PC-9 (cell line): ENCODE measurements around the gene FBP2. TPM values are rescaled to one million over a fixed set of nuclear protein-coding genes. Genes with fewer than 3 reads are reported as not detected.
A peak's percentile ranks its signal among the peaks of the same experiment; 100 is the strongest.

Experiments used
- BruUV-seq: library from RNA; stranded (reverse); fragments of 400-500 nt; replicated peaks from 2 replicates; lab custom pipeline; 2021; lab: Mats Ljungman, UMichigan
- CTCF ChIA-PET: fragments of 300-600 bp; sonication (Branson Sonifier 250); formaldehyde crosslinking; loops from one replicate; lab custom pipeline; 2022; ENCODE audit warnings: antibody characterized with exemption; lab: Charles Lee
- POLR2A ChIA-PET: fragments of 300-600 bp; sonication (Branson Sonifier 250); formaldehyde crosslinking; loops from one replicate; lab custom pipeline; 2022; ENCODE audit warnings: antibody characterized with exemption; ENCODE audit not compliant: unreplicated experiment; lab: Charles Lee
- DNase-seq, 2 experiments: peaks; one replicate each; pipeline versions ENCODE4 v3.0.0 to v3.0.0-alpha.2; 2015 to 2022; ENCODE audit warnings: mixed read lengths in 1 of 2
- H2AFZ ChIP-seq: fragments of 200-600 bp; sonication (generic); 2 replicates; pipeline ENCODE4 v1.8.1; 2017; ENCODE audit warnings: antibody characterized with exemption
- H3F3A ChIP-seq: fragments of 200-600 bp; sonication (generic); 2 replicates; pipeline ENCODE4 v1.8.1; 2017; ENCODE audit warnings: antibody characterized with exemption, mild to moderate bottlenecking, low read depth; ENCODE audit not compliant: insufficient read depth
- H3K27ac ChIP-seq: fragments of 200-600 bp; sonication (generic); 2 replicates; pipeline ENCODE4 v1.6.1; 2016; ENCODE audit warnings: mixed run types
- H3K27me3 ChIP-seq: fragments of 200-600 bp; sonication (generic); 2 replicates; pipeline ENCODE4 v1.6.1; 2016; ENCODE audit warnings: low read depth, mixed run types; ENCODE audit not compliant: insufficient read depth
- H3K36me3 ChIP-seq: fragments of 200-600 bp; sonication (generic); 2 replicates; pipeline ENCODE4 v1.6.1; 2016; ENCODE audit warnings: low read depth, mixed run types
- H3K4me1 ChIP-seq: fragments of 200-600 bp; sonication (generic); replicated peaks from 2 replicates; pipeline ENCODE4 v1.6.1; 2016; ENCODE audit warnings: mixed run types; ENCODE audit not compliant: insufficient read depth
- H3K4me2 ChIP-seq: fragments of 200-600 bp; sonication (generic); 2 replicates; pipeline ENCODE4 v1.6.1; 2017; ENCODE audit warnings: mixed run types
- H3K4me3 ChIP-seq: fragments of 200-600 bp; sonication (generic); 2 replicates; pipeline ENCODE4 v1.6.1; 2016; ENCODE audit warnings: mixed run types
- H3K79me2 ChIP-seq: fragments of 200-600 bp; sonication (generic); 2 replicates; pipeline ENCODE4 v1.6.1; 2017; ENCODE audit warnings: low read depth, mixed run types
- H3K9me2 ChIP-seq: fragments of 200-600 bp; sonication (generic); 2 replicates; pipeline ENCODE4 v1.8.1; 2017; ENCODE audit warnings: mild to moderate bottlenecking; ENCODE audit not compliant: insufficient read depth
- H3K9me3 ChIP-seq: fragments of 200-600 bp; sonication (generic); 2 replicates; pipeline ENCODE4 v1.8.1; 2016; ENCODE audit warnings: low read depth; ENCODE audit not compliant: insufficient read depth
- H4K20me1 ChIP-seq: fragments of 200-600 bp; sonication (generic); 2 replicates; pipeline ENCODE4 v1.8.1; 2017; ENCODE audit not compliant: insufficient read depth
- CTCF ChIP-seq: fragments of 200-600 bp; sonication (generic); conservative IDR thresholded peaks from 2 replicates; pipeline ENCODE4 v1.6.1; 2017; ENCODE audit warnings: mixed run types, antibody characterized with exemption, mild to moderate bottlenecking, moderate library complexity
- EZH2 ChIP-seq: fragments of 200-600 bp; sonication (generic); IDR thresholded peaks from 2 replicates; pipeline ENCODE4 v1.8.0; 2017; ENCODE audit warnings: antibody characterized with exemption, low read depth
- intact Hi-C: fragments of 100-400 bp; cut with micrococcal nuclease; formaldehyde crosslinking; loops from one replicate; pipeline ENCODE4 v1.10.0; 2022; ENCODE audit not compliant: unreplicated experiment
- total RNA-seq: library from RNA; stranded (reverse); gene quantifications from 2 replicates; pipeline ENCODE4 v1.2.3, GENCODE V29; 2021

Gene FBP2
- total RNA-seq, 1 experiment from 2014 or later = not detected

- H2AFZ ChIP-seq = no peak overlapping the region
- no peaks in the 10 kb centered on the region for H3K9me2 ChIP-seq
- no peak overlapping the region for H3K27ac ChIP-seq
- peaks cover 14% of the 10 kb centered on the region for H3K4me1 ChIP-seq
- H3K27me3 ChIP-seq = no peaks in the 10 kb centered on the region
- H3K36me3 ChIP-seq = no peaks in the 10 kb centered on the region
- ChIA-PET CTCF (no interaction called here), POLR2A (no interaction called here)
- BruUV-seq = no TSS peak
- no peak overlapping the region for H3K4me3 ChIP-seq
- H3K4me2 ChIP-seq = no peak overlapping the region
- H3K79me2 ChIP-seq = peaks cover 20% of the 10 kb centered on the region; the same call in 1 of the 2 replicates
- H3K9me3 ChIP-seq = no peaks in the 10 kb centered on the region
- H4K20me1 ChIP-seq = no peaks in the 10 kb centered on the region
- H3F3A ChIP-seq = no peaks in the 10 kb centered on the region
- TF ChIP-seq CTCF (no peak), EZH2 (no peak)
- intact Hi-C loops = no loop called here
- DNase-seq = no peak
Measured at GRCh38 chr9:94514722-94515121, 78.9 kb downstream of the FBP2 start.

GRCh38 chr9:94511955-94512265, 81.7 kb downstream of the FBP2 start:
- no peaks in the 10 kb centered on the region for H3K27me3 ChIP-seq
- H3F3A ChIP-seq = no peaks in the 10 kb centered on the region
- no peaks in the 10 kb centered on the region for H3K36me3 ChIP-seq
- H3K4me3 ChIP-seq = no peak overlapping the region
- TF ChIP-seq EZH2 (no peak), CTCF (no peak)
- BruUV-seq = no TSS peak
- CTCF ChIA-PET = no interaction called here
- H3K9me2 ChIP-seq = no peaks in the 10 kb centered on the region
- no peaks in the 10 kb centered on the region for H3K9me3 ChIP-seq
- peaks cover 14% of the 10 kb centered on the region for H3K4me1 ChIP-seq
- intact Hi-C loops = no loop called here
- no peak overlapping the region for H2AFZ ChIP-seq
- 0 out of 2 replicates have a peak, but pooled peaks cover 11% of the 10 kb centered on the region for H4K20me1 ChIP-seq
- DNase-seq = no peak
- H3K27ac ChIP-seq = no peak overlapping the region
- peak overlapping the region; percentile 38 for H3K4me2 ChIP-seq
- POLR2A ChIA-PET = interaction anchor here (0.7 kb wide), 2 partner anchors 52 to 157 kb away, joined by 3 to 42 read pairs; no protein-coding TSS in a partner anchor
- H3K79me2 ChIP-seq = peaks cover 20% of the 10 kb centered on the region; the same call in 1 of the 2 replicates

GRCh38 chr9:94511134-94511954, 82.3 kb downstream of the FBP2 start:
- CTCF ChIA-PET = no interaction called here

More at GRCh38 chr9:94511134-94511954, 82.3 kb downstream of the FBP2 start:
- Histone ChIP-seq H3K79me2 (peaks cover 22% of the 10 kb centered on the region; the same call in 1 of the 2 replicates), H3K9me2 (no peaks in the 10 kb centered on the region), H3K4me3 (no peak overlapping the region), H3K4me1 (peaks cover 14% of the 10 kb centered on the region), H3K27ac (peak overlapping the region; percentile 29; the same call in 1 of the 2 replicates), H3F3A (no peaks in the 10 kb centered on the region), H3K4me2 (peak overlapping the region; percentile 38), H3K9me3 (no peaks in the 10 kb centered on the region; the same call in 1 of the 2 replicates), H4K20me1 (peaks cover 11% of the 10 kb centered on the region; the same call in 1 of the 2 replicates), H3K36me3 (no peaks in the 10 kb centered on the region), H3K27me3 (no peaks in the 10 kb centered on the region), H2AFZ (no peak overlapping the region)
- no peak for TF ChIP-seq EZH2
- TF ChIP-seq CTCF = no peak
- POLR2A ChIA-PET = interaction anchor here (0.7 kb wide), 1 partner anchor 51 kb away, joined by 42 read pairs; no protein-coding TSS in a partner anchor
- no TSS peak for BruUV-seq
- DNase-seq = peak in 1 of 2 experiments; percentile 49
- intact Hi-C loops = no loop called here

Other genes starting within 250 kb of the FBP2 start
- gene PCAT7, start 38.7 kb downstream of the FBP2 start, total RNA-seq = 3.8 and 3.9 TPM in 2 replicates
- gene FBP1, start 45.7 kb upstream of the FBP2 start, total RNA-seq = 34.9 and 35.0 TPM in 2 replicates
- 90.0 and 135 TPM in 2 replicates for gene AOPEP, start 132.9 kb upstream of the FBP2 start, total RNA-seq